Non-pigmented ciliary epithelial cell (primary cell): ENCODE results near the gene OSTN.
"Not testable (repeated sequence)": the region's sequence is repeated elsewhere in the genome, so short reads cannot be mapped to it uniquely, and the experiment has no call there.

ENCODE experiments used
- DNase-seq: peaks from one replicate; pipeline ENCODE4 v3.0.0-alpha.2; 2010; ENCODE audit warnings: low read depth

Gene OSTN

GRCh38 chr3:191268737-191269136 is 69.7 kb downstream of the OSTN start:
- no peak for DNase-seq

DNA sequence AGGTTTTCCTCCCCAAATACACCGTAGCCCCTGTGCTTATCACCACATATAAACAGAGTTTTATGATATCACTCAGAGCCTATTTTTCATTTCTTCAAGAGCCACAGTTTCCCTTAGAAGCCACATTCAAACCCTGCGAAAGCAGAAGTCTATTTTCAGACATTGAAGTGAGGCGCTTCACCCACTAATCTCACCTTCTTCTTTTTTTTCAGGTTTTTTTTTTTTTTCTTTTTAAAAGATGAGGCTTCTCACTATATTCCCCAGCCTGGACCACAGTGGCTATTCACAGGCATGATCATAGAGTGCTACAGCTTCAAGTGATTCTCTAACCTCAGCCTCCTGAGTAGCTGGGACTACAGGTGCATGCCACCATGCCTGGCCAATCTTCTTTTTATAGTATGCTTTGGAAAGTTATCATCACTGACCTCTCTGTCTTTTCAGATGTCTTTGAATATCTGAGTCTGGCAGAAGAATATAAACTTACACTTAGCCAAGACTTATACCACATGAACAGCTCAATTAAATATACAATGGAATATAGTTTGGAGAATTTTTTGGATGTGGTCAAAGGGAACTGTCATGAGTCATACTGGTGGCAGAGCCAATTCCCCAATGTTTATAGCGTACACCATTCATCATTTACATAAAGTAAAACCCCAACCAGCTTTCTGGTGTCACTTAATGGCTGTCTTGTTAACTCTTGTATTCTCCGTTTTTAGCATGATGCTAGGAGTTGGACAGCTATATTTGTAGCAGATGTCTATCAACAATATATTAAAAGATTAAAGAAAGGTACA is 70.4 kb downstream of the OSTN start:
- no peak for DNase-seq

GRCh38 chr3:191275244-191275643 is 76.2 kb downstream of the OSTN start:
- not testable (repeated sequence) for DNase-seq

DNA sequence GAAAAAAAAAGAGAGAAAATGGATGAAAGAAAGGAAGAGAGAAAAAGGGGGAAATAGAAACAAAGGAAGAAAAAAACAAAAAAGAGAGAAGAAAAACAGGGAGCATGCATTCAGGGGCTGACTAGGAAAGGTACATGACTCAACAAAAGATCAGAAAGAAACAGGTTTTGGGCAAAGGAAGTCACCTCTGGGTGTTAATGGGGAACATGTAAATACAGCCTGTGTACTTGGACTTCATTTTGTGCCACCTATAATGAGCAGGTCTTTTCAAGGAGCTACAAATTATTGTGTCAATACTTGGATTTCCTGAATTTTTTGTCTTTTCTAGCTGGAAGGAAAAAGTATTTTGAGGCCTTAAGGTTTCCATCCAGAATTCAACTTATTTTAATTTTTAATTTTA is 76.7 kb downstream of the OSTN start:
- DNase-seq, result no peak

DNA sequence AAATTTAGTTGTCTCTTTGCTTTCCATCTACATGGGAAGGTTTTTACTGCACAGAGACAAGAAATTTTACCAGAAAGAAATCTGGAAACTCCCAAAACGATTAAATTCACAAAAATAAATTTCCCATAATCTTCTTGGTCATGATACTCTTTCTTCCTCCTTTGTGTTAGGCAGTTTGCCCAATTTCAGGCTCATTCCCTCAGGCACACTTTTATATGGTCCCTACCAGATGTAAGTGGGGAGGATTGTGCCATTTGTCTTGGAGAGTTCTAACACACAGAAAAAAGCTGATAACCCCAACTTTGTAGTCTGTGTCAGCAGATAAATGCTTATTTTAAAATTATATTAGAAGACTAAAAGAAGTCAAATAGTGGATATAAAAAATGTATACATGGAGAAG is 81.1 kb downstream of the OSTN start:
- no peak for DNase-seq

GRCh38 chr3:191280882-191281281 is 81.8 kb downstream of the OSTN start:
- no peak for DNase-seq

GRCh38 chr3:191282251-191283185 is 83.5 kb downstream of the OSTN start:
- DNase-seq, result no peak

DNA sequence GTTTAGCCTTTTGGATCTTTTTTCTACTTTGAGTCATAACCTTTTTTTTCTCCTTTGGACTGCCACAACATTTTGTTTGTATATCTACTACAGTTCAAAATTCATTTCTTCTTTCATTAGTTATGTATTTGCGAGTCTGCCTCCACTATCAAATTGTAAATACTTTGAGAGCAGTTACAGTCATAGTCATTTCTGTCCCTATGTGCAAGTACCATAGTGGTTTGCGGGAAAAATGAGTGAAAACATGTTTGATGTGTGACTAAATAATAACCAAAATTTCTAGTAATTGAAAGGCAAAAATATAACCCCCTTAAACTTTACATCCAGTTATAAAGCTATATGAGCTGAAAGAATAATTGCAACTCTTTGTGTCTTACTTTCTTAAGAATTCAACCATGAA is 84.4 kb downstream of the OSTN start:
- no peak for DNase-seq

DNA sequence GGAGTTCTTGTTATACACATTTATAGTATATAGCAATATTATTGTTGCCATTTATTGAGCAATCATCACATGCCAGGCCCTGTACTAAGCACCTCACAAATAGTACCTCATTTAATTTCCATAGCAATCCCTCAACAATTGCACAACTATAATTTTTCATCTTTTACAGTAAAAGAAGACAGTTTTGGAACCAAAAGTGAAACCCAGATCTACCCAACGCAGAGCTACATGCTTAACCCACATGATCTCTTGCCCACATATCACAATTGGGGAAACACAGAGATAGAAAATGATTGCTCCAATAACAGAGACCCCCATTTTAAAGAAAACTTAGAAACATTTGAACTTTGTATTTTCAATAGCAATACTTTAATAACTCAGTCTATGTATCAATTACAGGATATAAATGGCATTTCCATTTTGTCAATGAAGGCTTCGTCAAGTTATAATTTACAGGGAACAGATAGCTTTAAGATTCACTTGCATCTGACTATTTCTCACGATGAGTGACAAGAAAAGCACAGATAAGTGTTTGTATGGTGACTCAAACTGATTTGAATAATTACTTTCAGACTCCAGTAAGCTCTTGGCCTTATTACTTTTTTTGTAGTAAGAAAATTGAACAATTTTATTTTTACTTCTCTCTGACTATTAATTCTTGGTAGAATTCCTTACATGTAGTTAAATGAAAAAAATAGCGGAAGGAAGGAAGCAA is 91.4 kb downstream of the OSTN start:
- no peak for DNase-seq

DNA sequence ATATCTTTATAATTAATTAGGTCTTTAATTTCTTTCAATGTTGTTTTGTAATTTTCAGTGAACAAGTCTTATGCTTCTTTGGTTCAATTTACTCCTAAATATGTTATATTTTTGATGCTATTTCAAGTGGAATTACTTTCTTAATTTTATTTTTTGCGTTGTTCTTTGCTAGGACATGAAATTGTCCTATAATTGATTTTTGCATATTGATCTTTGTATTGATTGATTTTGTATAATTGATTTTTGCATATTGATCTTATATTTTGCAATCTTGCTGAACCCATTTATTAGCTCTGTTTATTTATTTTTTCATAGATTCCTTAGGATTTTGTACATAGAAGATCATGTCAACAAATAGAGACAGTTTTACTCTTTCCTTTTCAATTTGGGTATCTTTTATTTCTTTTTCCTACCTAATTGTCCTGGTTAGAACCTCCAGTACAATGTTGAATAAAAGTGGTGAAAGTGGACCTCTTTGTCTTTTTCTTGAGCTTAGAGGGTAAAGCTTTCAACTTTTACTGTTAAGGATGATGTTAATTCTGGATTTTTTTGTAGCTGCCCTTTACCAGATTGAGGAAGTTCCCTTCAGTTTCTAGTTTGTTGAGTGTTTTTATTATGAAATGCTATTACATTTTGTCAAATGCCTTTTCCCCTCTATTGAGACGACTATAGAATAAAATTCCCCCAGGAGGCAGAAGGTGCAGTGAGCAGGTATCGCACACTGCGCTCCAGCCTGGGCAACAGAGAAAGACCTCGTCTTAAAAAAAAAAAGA is 93.4 kb downstream of the OSTN start:
- DNase-seq, result no peak

DNA sequence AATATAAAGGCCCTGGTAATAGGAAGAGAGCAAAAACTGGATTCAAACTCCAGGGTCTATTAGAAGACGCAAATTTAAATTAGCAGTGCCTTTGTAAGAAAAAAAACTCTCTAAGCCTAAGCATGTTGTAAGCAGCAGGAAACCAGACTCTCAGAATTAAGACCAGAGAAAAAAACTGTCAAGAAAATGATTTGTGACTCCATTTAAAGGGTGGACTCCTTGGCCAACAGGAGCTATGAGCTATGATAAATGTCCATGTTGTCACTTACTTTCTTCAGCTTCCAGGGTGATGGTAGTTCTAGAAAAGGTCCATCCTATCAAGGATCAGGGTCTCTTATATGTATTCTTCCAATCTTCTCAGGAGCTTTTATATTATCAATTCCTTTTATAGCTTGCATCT is 95.2 kb downstream of the OSTN start:
- no peak for DNase-seq

DNA sequence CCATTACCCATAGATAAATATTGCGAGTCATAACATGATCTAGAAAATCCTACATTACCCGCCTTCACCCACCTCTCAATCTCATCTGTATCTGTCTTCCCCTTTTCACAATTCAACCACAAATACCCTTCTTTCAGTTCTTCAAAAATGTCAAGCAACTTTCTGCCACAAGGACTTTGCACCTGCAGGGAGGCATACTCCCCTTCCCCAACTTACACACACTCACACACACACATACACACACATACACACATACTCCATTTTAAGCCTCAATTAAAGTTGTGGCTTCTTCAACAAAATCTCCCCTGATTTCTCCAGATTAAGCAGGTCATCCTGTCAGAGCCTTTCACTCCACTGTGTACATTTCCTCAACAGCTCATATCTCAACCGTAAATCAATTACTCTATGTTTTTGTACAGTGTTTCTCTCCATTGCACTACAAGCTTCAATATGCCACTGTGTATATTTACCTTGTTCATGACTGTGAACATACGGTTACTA is 97.0 kb downstream of the OSTN start:
- no peak for DNase-seq

DNA sequence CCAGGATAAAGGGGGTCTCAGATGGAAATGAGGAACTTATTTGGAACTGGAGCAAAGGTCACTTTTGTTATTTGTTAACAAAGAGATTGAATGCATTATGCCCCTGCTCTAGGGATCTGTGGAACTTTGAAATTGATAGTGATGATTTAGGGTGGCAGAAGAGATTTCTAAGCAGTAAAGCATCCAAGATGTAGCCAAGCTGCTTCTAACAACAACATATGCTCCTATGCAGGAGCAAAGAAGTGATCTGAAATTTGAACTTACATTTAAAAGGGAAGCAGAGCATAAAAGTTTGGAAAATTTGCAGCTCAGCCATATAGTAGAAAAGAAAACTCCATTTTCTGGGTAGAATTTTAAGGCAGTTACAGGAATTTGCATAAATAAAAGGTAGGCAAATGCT is 99.8 kb downstream of the OSTN start:
- no peak for DNase-seq

GRCh38 chr3:191300422-191300821 is 101.4 kb downstream of the OSTN start:
- no peak for DNase-seq

DNA sequence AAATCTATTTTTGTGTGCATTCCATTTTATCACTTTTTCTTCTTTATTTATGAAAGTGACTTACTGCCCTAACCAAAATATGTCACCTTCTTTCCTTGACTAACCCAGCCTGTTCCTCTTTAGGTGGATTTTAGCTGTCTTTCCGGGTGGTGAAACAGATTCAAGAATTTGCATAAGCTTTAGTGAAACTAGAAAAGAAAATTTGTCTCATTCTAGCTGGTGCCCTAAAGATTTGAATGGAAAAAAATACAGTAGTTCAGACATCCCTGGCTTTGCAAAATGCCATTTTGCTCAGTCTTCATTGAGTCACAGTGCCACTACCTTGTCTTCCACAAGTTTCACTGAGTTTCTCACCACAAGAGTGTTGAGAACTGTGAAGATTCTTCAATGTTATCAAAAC is 102.0 kb downstream of the OSTN start:
- no peak for DNase-seq

DNA sequence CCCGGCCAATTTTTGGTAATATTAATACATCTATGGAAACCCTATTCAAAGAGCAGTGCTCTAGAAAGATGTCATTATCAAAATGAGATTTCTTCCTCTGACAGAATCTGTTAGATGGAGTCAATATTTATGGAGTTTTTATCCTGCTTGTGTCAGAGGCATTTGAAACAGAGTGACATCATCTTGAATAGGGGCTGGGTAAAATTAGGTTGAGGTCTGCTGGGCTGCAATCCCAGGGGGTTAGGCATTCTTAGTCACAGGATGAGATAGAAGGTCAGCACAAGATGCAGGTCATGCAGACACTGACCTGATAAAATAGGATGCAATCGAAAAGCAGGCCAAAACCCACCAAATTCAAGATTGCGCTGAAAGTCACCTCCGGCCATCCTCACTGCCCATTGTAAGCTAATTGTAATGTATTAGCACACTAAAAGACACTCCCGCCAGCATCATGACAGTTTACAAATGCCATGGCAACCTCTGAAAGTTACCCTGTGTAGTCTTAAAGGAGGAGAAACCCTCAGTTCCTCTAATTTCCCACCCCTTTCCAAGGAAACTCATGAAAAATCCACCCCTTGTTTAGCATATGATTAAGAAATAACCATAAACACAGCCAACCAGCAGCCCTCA is 102.9 kb downstream of the OSTN start:
- no peak for DNase-seq

- no peak for DNase-seq
Measured at GRCh38 chr3:191302451-191302850, 103.4 kb downstream of the OSTN start.

GRCh38 chr3:191303596-191303995 is 104.6 kb downstream of the OSTN start:
- no peak for DNase-seq

DNA sequence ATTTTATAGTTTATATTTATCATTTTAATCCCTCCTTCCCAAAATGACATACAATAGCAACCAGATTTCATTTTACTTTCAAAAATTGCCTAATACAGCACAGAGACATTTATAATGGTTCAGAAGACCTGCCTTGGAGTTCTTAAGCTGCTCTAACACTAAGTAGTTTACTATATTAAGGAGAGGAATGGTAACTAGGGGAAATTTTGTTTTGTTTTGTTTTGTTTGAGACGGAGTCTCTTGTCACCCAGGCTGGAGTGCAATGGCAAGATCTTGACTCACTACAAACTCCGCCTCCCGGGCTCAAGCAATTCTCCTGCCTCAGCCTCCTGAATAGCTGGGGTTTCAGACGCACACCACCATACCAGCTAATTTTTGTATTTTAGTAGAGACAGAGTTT is 107.4 kb downstream of the OSTN start:
- no peak for DNase-seq

DNA sequence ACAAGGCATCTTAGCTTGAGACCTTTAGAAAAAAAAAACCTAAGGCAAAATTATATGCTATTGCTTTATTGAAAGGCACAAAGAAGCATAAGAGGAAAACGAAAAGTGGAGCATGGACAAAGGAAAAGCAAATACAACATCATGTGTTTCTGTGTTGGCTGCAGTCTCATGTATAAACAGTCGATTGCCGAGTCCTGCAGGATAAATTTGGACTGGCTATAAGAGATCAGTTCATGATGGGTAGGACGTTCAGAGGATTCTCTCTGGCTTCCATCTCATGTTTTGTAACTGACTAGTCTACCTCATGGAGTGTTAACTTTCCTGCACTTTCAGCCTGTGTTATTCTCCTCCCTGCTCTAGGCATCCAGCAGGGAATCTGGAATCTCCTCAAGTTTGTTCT is 108.3 kb downstream of the OSTN start:
- DNase-seq, result no peak

GRCh38 chr3:191313296-191313695 is 114.3 kb downstream of the OSTN start:
- no peak for DNase-seq
